Neural progenitor cell (in vitro differentiated cells): ENCODE data around the gene TRIM44. TPM values are rescaled to one million over a fixed set of nuclear protein-coding genes. Genes with fewer than 3 reads are reported as not detected.
"Not testable (repeated sequence)": the region's sequence is repeated elsewhere in the genome, so short reads cannot be mapped to it uniquely, and the experiment has no call there.

Experiments used
- DNase-seq: peaks from one replicate; pipeline ENCODE4 v3.0.0-alpha.2; 2016; ENCODE audit warnings: low spot score
- H2AFZ ChIP-seq: fragments of 200-600 bp; sonication (generic); replicated peaks from 2 replicates; pipeline ENCODE4 v1.6.1; 2016; ENCODE audit warnings: antibody characterized with exemption
- H3F3A ChIP-seq: fragments of 200-600 bp; sonication (generic); 2 replicates; pipeline ENCODE4 v1.6.1; 2016; ENCODE audit warnings: antibody characterized with exemption, low read depth
- H3K27ac ChIP-seq: fragments of 200-600 bp; sonication (generic); 2 replicates; pipeline ENCODE4 v1.5.1; 2016; ENCODE audit warnings: mild to moderate bottlenecking
- H3K27me3 ChIP-seq: fragments of 200-600 bp; sonication (generic); 2 replicates; pipeline ENCODE4 v1.6.1; 2016; ENCODE audit warnings: mild to moderate bottlenecking, moderate library complexity
- H3K36me3 ChIP-seq: fragments of 200-600 bp; sonication (generic); 2 replicates; pipeline ENCODE4 v1.5.1; 2016
- H3K4me1 ChIP-seq: fragments of 200-600 bp; sonication (generic); 2 replicates; pipeline ENCODE4 v1.6.1; 2016; ENCODE audit warnings: mixed run types
- H3K4me2 ChIP-seq: fragments of 200-600 bp; sonication (generic); 2 replicates; pipeline ENCODE4 v1.6.1; 2016
- H3K4me3 ChIP-seq: fragments of 200-600 bp; sonication (generic); 2 replicates; pipeline ENCODE4 v1.5.1; 2016
- H3K79me2 ChIP-seq: fragments of 200-600 bp; sonication (generic); 2 replicates; pipeline ENCODE4 v1.6.1; 2016; ENCODE audit warnings: low read depth
- H3K9ac ChIP-seq: fragments of 200-600 bp; sonication (generic); 2 replicates; pipeline ENCODE4 v1.6.1; 2016
- H3K9me3 ChIP-seq: fragments of 200-600 bp; sonication (generic); 2 replicates; pipeline ENCODE4 v1.5.1; 2016; ENCODE audit warnings: low read depth
- H4K20me1 ChIP-seq: fragments of 200-600 bp; sonication (generic); 2 replicates; pipeline ENCODE4 v1.6.1; 2016; ENCODE audit warnings: low read depth
- H3K27ac Mint-ChIP-seq: 3 replicates; pipeline ENCODE4 v1.8.0; 2021; ENCODE audit warnings: mixed read lengths
- H3K27me3 Mint-ChIP-seq: 2 replicates; pipeline ENCODE4 v1.8.0; 2022; ENCODE audit warnings: low read depth, mild to moderate bottlenecking, inconsistent platforms, moderate library complexity, mixed read lengths; ENCODE audit not compliant: insufficient read depth
- H3K36me3 Mint-ChIP-seq: 3 replicates; pipeline ENCODE4 v1.8.0; 2021; ENCODE audit warnings: mixed read lengths
- H3K4me1 Mint-ChIP-seq: 3 replicates; pipeline ENCODE4 v1.8.0; 2021; ENCODE audit warnings: mixed read lengths
- H3K4me3 Mint-ChIP-seq: 3 replicates; pipeline ENCODE4 v1.8.0; 2021; ENCODE audit warnings: mild to moderate bottlenecking, moderate library complexity, mixed read lengths
- H3K9me3 Mint-ChIP-seq: 3 replicates; pipeline ENCODE4 v1.8.0; 2020; ENCODE audit warnings: mixed read lengths
- CTCF ChIP-seq: fragments of 200-600 bp; sonication (generic); IDR thresholded peaks from 2 replicates; pipeline ENCODE4 v1.5.1; 2017; ENCODE audit warnings: antibody characterized with exemption, mild to moderate bottlenecking
- EZH2 ChIP-seq: fragments of 200-600 bp; sonication (generic); IDR thresholded peaks from 2 replicates; pipeline ENCODE4 v1.6.1; 2017; ENCODE audit warnings: antibody characterized with exemption, mild to moderate bottlenecking, moderate library complexity
- EZH2phosphoT487 ChIP-seq: fragments of 200-600 bp; sonication (generic); IDR thresholded peaks from 2 replicates; pipeline ENCODE4 v1.6.1; 2017; ENCODE audit warnings: antibody characterized with exemption
- total RNA-seq: library from RNA; depleted of rRNA; stranded (reverse); fragments of >200 nt; gene quantifications from 2 replicates; pipeline ENCODE4 v1.2.3, GENCODE V29; 2015; ENCODE audit warnings: low replicate concordance

TRIM44 gene
- total RNA-seq, 1 donor from 2014 or later, result 44.1 TPM

- no peaks in the 10 kb centered on the region for H3K27me3 Mint-ChIP-seq
- peaks cover 3% of the 10 kb centered on the region for H3K9me3 Mint-ChIP-seq
- no peak for DNase-seq
- peaks cover 17% of the 10 kb centered on the region for H3K36me3 Mint-ChIP-seq
- H3K4me1 Mint-ChIP-seq, result no peaks in the 10 kb centered on the region
- H3K4me2 ChIP-seq, result no peak overlapping the region
- no peak overlapping the region for H3K27ac ChIP-seq
- no peak overlapping the region for H3K4me3 ChIP-seq
- H3K27ac Mint-ChIP-seq, result no peak overlapping the region
- H3K4me3 Mint-ChIP-seq, result no peak overlapping the region
- H3K9ac ChIP-seq, result no peak overlapping the region
- no peaks in the 10 kb centered on the region for H3K36me3 ChIP-seq
- no peaks in the 10 kb centered on the region for H3K4me1 ChIP-seq
- H3F3A ChIP-seq, result no peaks in the 10 kb centered on the region
- H2AFZ ChIP-seq, result no peak overlapping the region
- TF ChIP-seq EZH2 (no peak), CTCF (no peak), EZH2phosphoT487 (no peak)
- H4K20me1 ChIP-seq, result no peaks in the 10 kb centered on the region
- H3K79me2 ChIP-seq, result no peaks in the 10 kb centered on the region
- no peaks in the 10 kb centered on the region for H3K27me3 ChIP-seq
- no peaks in the 10 kb centered on the region for H3K9me3 ChIP-seq
These were observed 101.8 kb downstream of the TRIM44 start for GRCh38 chr11:35764417-35764816.

GRCh38 chr11:35765211-35765610 is 102.6 kb downstream of the TRIM44 start:
- Histone ChIP-seq H2AFZ (no peak overlapping the region), H3K9me3 (no peaks in the 10 kb centered on the region), H3K9ac (no peak overlapping the region), H3K27ac (no peak overlapping the region), H3K4me2 (no peak overlapping the region), H3K79me2 (peaks cover 5% of the 10 kb centered on the region), H4K20me1 (no peaks in the 10 kb centered on the region), H3K4me1 (no peaks in the 10 kb centered on the region), H3F3A (no peaks in the 10 kb centered on the region), H3K4me3 (no peak overlapping the region), H3K27me3 (no peaks in the 10 kb centered on the region), H3K36me3 (no peaks in the 10 kb centered on the region)
- peaks cover 17% of the 10 kb centered on the region for H3K36me3 Mint-ChIP-seq
- H3K4me3 Mint-ChIP-seq, result no peak overlapping the region
- no peaks in the 10 kb centered on the region for H3K4me1 Mint-ChIP-seq
- no peak for TF ChIP-seq EZH2phosphoT487
- TF ChIP-seq EZH2, result no peak
- TF ChIP-seq CTCF, result no peak
- no peak overlapping the region for H3K27ac Mint-ChIP-seq
- peaks cover 6% of the 10 kb centered on the region for H3K9me3 Mint-ChIP-seq
- H3K27me3 Mint-ChIP-seq, result no peaks in the 10 kb centered on the region
- no peak for DNase-seq

- no peaks in the 10 kb centered on the region for H3K27me3 ChIP-seq
- H3K4me3 ChIP-seq, result no peak overlapping the region
- H3K4me2 ChIP-seq, result no peak overlapping the region
- Mint-ChIP-seq H3K9me3 (peaks cover 18% of the 10 kb centered on the region), H3K4me1 (no peaks in the 10 kb centered on the region), H3K36me3 (peaks cover 22% of the 10 kb centered on the region), H3K4me3 (no peak overlapping the region), H3K27me3 (no peaks in the 10 kb centered on the region), H3K27ac (no peak overlapping the region)
- no peak for DNase-seq
- H2AFZ ChIP-seq, result no peak overlapping the region
- H3K27ac ChIP-seq, result no peak overlapping the region
- no peak overlapping the region for H3K9ac ChIP-seq
- no peaks in the 10 kb centered on the region for H3K9me3 ChIP-seq
- no peaks in the 10 kb centered on the region for H3F3A ChIP-seq
- TF ChIP-seq EZH2, result no peak
- TF ChIP-seq CTCF, result no peak
- no peak for TF ChIP-seq EZH2phosphoT487
- peaks cover 5% of the 10 kb centered on the region for H3K79me2 ChIP-seq
- H4K20me1 ChIP-seq, result no peaks in the 10 kb centered on the region
- no peaks in the 10 kb centered on the region for H3K36me3 ChIP-seq
- H3K4me1 ChIP-seq, result no peaks in the 10 kb centered on the region
These were observed 104.1 kb downstream of the TRIM44 start for GRCh38 chr11:35766651-35767050.

GRCh38 chr11:35770425-35770824 is 107.8 kb downstream of the TRIM44 start:
- H3K9me3 ChIP-seq, H3K4me3 Mint-ChIP-seq, H3K4me1 Mint-ChIP-seq, H3K4me2 ChIP-seq, H4K20me1 ChIP-seq, H3K4me3 ChIP-seq, H2AFZ ChIP-seq, H3K27me3 Mint-ChIP-seq, DNase-seq, H3K4me1 ChIP-seq, H3K27me3 ChIP-seq, H3K9ac ChIP-seq, H3K27ac ChIP-seq, H3F3A ChIP-seq, H3K27ac Mint-ChIP-seq, H3K36me3 ChIP-seq: not testable (repeated sequence)
- H3K36me3 Mint-ChIP-seq, result peaks cover 35% of the 10 kb centered on the region
- peaks cover 52% of the 10 kb centered on the region for H3K9me3 Mint-ChIP-seq
- H3K79me2 ChIP-seq, result peaks cover 28% of the 10 kb centered on the region
